Neural progenitor cell (in vitro differentiated cells): ENCODE measurements around the gene HADHB. TPM values are rescaled to one million over a fixed set of nuclear protein-coding genes. Genes with fewer than 3 reads are reported as not detected.

Source experiments
- DNase-seq: peaks from one replicate; pipeline ENCODE4 v3.0.0-alpha.2; 2016; ENCODE audit warnings: low spot score
- H2AFZ ChIP-seq: fragments of 200-600 bp; sonication (generic); replicated peaks from 2 replicates; pipeline ENCODE4 v1.6.1; 2016; ENCODE audit warnings: antibody characterized with exemption
- H3F3A ChIP-seq: fragments of 200-600 bp; sonication (generic); 2 replicates; pipeline ENCODE4 v1.6.1; 2016; ENCODE audit warnings: antibody characterized with exemption, low read depth
- H3K27ac ChIP-seq: fragments of 200-600 bp; sonication (generic); 2 replicates; pipeline ENCODE4 v1.5.1; 2016; ENCODE audit warnings: mild to moderate bottlenecking
- H3K27me3 ChIP-seq: fragments of 200-600 bp; sonication (generic); 2 replicates; pipeline ENCODE4 v1.6.1; 2016; ENCODE audit warnings: mild to moderate bottlenecking, moderate library complexity
- H3K36me3 ChIP-seq: fragments of 200-600 bp; sonication (generic); 2 replicates; pipeline ENCODE4 v1.5.1; 2016
- H3K4me1 ChIP-seq: fragments of 200-600 bp; sonication (generic); 2 replicates; pipeline ENCODE4 v1.6.1; 2016; ENCODE audit warnings: mixed run types
- H3K4me2 ChIP-seq: fragments of 200-600 bp; sonication (generic); 2 replicates; pipeline ENCODE4 v1.6.1; 2016
- H3K4me3 ChIP-seq: fragments of 200-600 bp; sonication (generic); 2 replicates; pipeline ENCODE4 v1.5.1; 2016
- H3K79me2 ChIP-seq: fragments of 200-600 bp; sonication (generic); 2 replicates; pipeline ENCODE4 v1.6.1; 2016; ENCODE audit warnings: low read depth
- H3K9ac ChIP-seq: fragments of 200-600 bp; sonication (generic); 2 replicates; pipeline ENCODE4 v1.6.1; 2016
- H3K9me3 ChIP-seq: fragments of 200-600 bp; sonication (generic); 2 replicates; pipeline ENCODE4 v1.5.1; 2016; ENCODE audit warnings: low read depth
- H4K20me1 ChIP-seq: fragments of 200-600 bp; sonication (generic); 2 replicates; pipeline ENCODE4 v1.6.1; 2016; ENCODE audit warnings: low read depth
- H3K27ac Mint-ChIP-seq: 3 replicates; pipeline ENCODE4 v1.8.0; 2021; ENCODE audit warnings: mixed read lengths
- H3K27me3 Mint-ChIP-seq: 2 replicates; pipeline ENCODE4 v1.8.0; 2022; ENCODE audit warnings: low read depth, mild to moderate bottlenecking, inconsistent platforms, moderate library complexity, mixed read lengths; ENCODE audit not compliant: insufficient read depth
- H3K36me3 Mint-ChIP-seq: 3 replicates; pipeline ENCODE4 v1.8.0; 2021; ENCODE audit warnings: mixed read lengths
- H3K4me1 Mint-ChIP-seq: 3 replicates; pipeline ENCODE4 v1.8.0; 2021; ENCODE audit warnings: mixed read lengths
- H3K4me3 Mint-ChIP-seq: 3 replicates; pipeline ENCODE4 v1.8.0; 2021; ENCODE audit warnings: mild to moderate bottlenecking, moderate library complexity, mixed read lengths
- H3K9me3 Mint-ChIP-seq: 3 replicates; pipeline ENCODE4 v1.8.0; 2020; ENCODE audit warnings: mixed read lengths
- EZH2 ChIP-seq: fragments of 200-600 bp; sonication (generic); IDR thresholded peaks from 2 replicates; pipeline ENCODE4 v1.6.1; 2017; ENCODE audit warnings: antibody characterized with exemption, mild to moderate bottlenecking, moderate library complexity
- EZH2phosphoT487 ChIP-seq: fragments of 200-600 bp; sonication (generic); IDR thresholded peaks from 2 replicates; pipeline ENCODE4 v1.6.1; 2017; ENCODE audit warnings: antibody characterized with exemption
- total RNA-seq: library from RNA; depleted of rRNA; stranded (reverse); fragments of >200 nt; gene quantifications from 2 replicates; pipeline ENCODE4 v1.2.3, GENCODE V29; 2015; ENCODE audit warnings: low replicate concordance
- TF ChIP-seq, protein P1 (sequence below): fragments of 200-600 bp; sonication (generic); IDR thresholded peaks from 2 replicates; pipeline ENCODE4 v1.5.1; 2017; ENCODE audit warnings: antibody characterized with exemption, mild to moderate bottlenecking

Gene HADHB
- total RNA-seq, 1 donor from 2014 or later = 40.6 TPM

GRCh38 chr2:26279886-26280285 is 35.1 kb downstream of the HADHB start:
- Histone ChIP-seq H3K27ac (no peak overlapping the region), H3K4me2 (no peak overlapping the region), H3K27me3 (no peaks in the 10 kb centered on the region), H3K9ac (no peak overlapping the region), H3K9me3 (no peaks in the 10 kb centered on the region), H4K20me1 (no peaks in the 10 kb centered on the region), H3K36me3 (peaks cover 3% of the 10 kb centered on the region), H3K4me3 (no peak overlapping the region), H3K79me2 (no peaks in the 10 kb centered on the region), H3F3A (no peaks in the 10 kb centered on the region), H2AFZ (no peak overlapping the region), H3K4me1 (no peaks in the 10 kb centered on the region)
- peaks cover 27% of the 10 kb centered on the region for H3K36me3 Mint-ChIP-seq
- no peak overlapping the region for H3K27ac Mint-ChIP-seq
- no peak overlapping the region for H3K4me3 Mint-ChIP-seq
- no peaks in the 10 kb centered on the region for H3K9me3 Mint-ChIP-seq
- DNase-seq = no peak
- H3K27me3 Mint-ChIP-seq = peaks cover 5% of the 10 kb centered on the region
- H3K4me1 Mint-ChIP-seq = no peaks in the 10 kb centered on the region
- TF ChIP-seq, protein P1, sequence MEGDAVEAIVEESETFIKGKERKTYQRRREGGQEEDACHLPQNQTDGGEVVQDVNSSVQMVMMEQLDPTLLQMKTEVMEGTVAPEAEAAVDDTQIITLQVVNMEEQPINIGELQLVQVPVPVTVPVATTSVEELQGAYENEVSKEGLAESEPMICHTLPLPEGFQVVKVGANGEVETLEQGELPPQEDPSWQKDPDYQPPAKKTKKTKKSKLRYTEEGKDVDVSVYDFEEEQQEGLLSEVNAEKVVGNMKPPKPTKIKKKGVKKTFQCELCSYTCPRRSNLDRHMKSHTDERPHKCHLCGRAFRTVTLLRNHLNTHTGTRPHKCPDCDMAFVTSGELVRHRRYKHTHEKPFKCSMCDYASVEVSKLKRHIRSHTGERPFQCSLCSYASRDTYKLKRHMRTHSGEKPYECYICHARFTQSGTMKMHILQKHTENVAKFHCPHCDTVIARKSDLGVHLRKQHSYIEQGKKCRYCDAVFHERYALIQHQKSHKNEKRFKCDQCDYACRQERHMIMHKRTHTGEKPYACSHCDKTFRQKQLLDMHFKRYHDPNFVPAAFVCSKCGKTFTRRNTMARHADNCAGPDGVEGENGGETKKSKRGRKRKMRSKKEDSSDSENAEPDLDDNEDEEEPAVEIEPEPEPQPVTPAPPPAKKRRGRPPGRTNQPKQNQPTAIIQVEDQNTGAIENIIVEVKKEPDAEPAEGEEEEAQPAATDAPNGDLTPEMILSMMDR = no peak
- TF ChIP-seq EZH2phosphoT487 (no peak), EZH2 (no peak)

DNA sequence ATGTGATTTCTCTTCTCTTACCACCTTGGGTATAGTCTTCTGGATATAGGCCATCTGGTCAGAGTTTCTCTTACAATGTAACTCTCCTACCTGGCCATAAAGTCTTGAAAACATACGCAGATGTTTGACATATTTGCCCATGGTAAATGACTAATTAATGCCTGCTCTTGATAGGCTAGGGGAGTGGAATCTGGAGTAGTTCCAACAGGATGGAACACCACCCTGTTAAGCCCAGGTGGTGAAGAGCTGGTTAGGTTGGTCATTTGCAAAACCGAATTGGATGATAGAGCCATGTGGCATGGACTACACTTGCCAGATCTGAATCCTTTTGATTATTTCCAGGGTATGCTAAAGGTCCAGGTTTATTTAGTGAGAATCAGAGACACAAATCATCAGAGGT is 36.5 kb downstream of the HADHB start:
- no peak for DNase-seq
- no peak overlapping the region for H3K4me2 ChIP-seq
- peaks cover 32% of the 10 kb centered on the region for H3K36me3 Mint-ChIP-seq
- TF ChIP-seq, protein P1 = no peak
- no peak for TF ChIP-seq EZH2
- TF ChIP-seq EZH2phosphoT487 = no peak
- H3K4me1 Mint-ChIP-seq = no peaks in the 10 kb centered on the region
- H3K4me3 Mint-ChIP-seq = no peak overlapping the region
- H3K9ac ChIP-seq = no peak overlapping the region
- H3K27ac Mint-ChIP-seq = no peak overlapping the region
- no peak overlapping the region for H3K27ac ChIP-seq
- peaks cover 3% of the 10 kb centered on the region for H3K36me3 ChIP-seq
- H3K27me3 ChIP-seq = no peaks in the 10 kb centered on the region
- H3K4me3 ChIP-seq = no peak overlapping the region
- H3K9me3 ChIP-seq = no peaks in the 10 kb centered on the region
- H3F3A ChIP-seq = no peaks in the 10 kb centered on the region
- H3K9me3 Mint-ChIP-seq = no peaks in the 10 kb centered on the region
- no peaks in the 10 kb centered on the region for H3K4me1 ChIP-seq
- H2AFZ ChIP-seq = no peak overlapping the region
- H4K20me1 ChIP-seq = no peaks in the 10 kb centered on the region
- H3K27me3 Mint-ChIP-seq = peaks cover 5% of the 10 kb centered on the region
- no peaks in the 10 kb centered on the region for H3K79me2 ChIP-seq

- Histone ChIP-seq H4K20me1 (no peaks in the 10 kb centered on the region), H2AFZ (no peak overlapping the region), H3K79me2 (no peaks in the 10 kb centered on the region), H3K4me3 (no peak overlapping the region), H3K9ac (no peak overlapping the region), H3K36me3 (peaks cover 3% of the 10 kb centered on the region), H3K4me2 (no peak overlapping the region), H3K27ac (no peak overlapping the region), H3K4me1 (no peaks in the 10 kb centered on the region), H3K9me3 (no peaks in the 10 kb centered on the region), H3K27me3 (no peaks in the 10 kb centered on the region), H3F3A (no peaks in the 10 kb centered on the region)
- no peaks in the 10 kb centered on the region for H3K9me3 Mint-ChIP-seq
- DNase-seq = no peak
- no peak overlapping the region for H3K4me3 Mint-ChIP-seq
- TF ChIP-seq, protein P1 = no peak
- no peak for TF ChIP-seq EZH2phosphoT487
- peaks cover 31% of the 10 kb centered on the region for H3K36me3 Mint-ChIP-seq
- no peaks in the 10 kb centered on the region for H3K4me1 Mint-ChIP-seq
- no peak overlapping the region for H3K27ac Mint-ChIP-seq
- peaks cover 5% of the 10 kb centered on the region for H3K27me3 Mint-ChIP-seq
Observed at GRCh38 chr2:26283606-26284005, 38.9 kb downstream of the HADHB start.

- Mint-ChIP-seq H3K4me3 (no peak overlapping the region), H3K27ac (no peak overlapping the region), H3K9me3 (no peaks in the 10 kb centered on the region), H3K27me3 (peaks cover 5% of the 10 kb centered on the region), H3K36me3 (peaks cover 31% of the 10 kb centered on the region), H3K4me1 (no peaks in the 10 kb centered on the region)
- no peak overlapping the region for H3K9ac ChIP-seq
- TF ChIP-seq EZH2phosphoT487 (no peak), EZH2 (no peak)
- TF ChIP-seq, protein P1 = no peak
- peaks cover 3% of the 10 kb centered on the region for H3K36me3 ChIP-seq
- no peaks in the 10 kb centered on the region for H3K9me3 ChIP-seq
- no peaks in the 10 kb centered on the region for H3K79me2 ChIP-seq
- H3K4me1 ChIP-seq = no peaks in the 10 kb centered on the region
- no peaks in the 10 kb centered on the region for H3K27me3 ChIP-seq
- H2AFZ ChIP-seq = no peak overlapping the region
- no peaks in the 10 kb centered on the region for H4K20me1 ChIP-seq
- DNase-seq = no peak
- no peak overlapping the region for H3K4me3 ChIP-seq
- no peak overlapping the region for H3K4me2 ChIP-seq
- no peaks in the 10 kb centered on the region for H3F3A ChIP-seq
- no peak overlapping the region for H3K27ac ChIP-seq
Observed at GRCh38 chr2:26284132-26284531, 39.4 kb downstream of the HADHB start.
